Upper lobe of left lung (tissue), 6 donors: ENCODE results near the gene MACROD1. TPM values are rescaled to one million over a fixed set of nuclear protein-coding genes. Genes with fewer than 3 reads are reported as not detected.

Experiments used
- ATAC-seq, 2 donors: fragments of 200-7000 bp; cut with Tn5 transposase; one replicate each; pipeline ENCODE4 v1.9.1; 2022; ENCODE audit warnings: mild to moderate bottlenecking in 2 of 2, moderate library complexity in 2 of 2; ENCODE audit not compliant: low FRiP score in 2 of 2
- DNase-seq, 2 donors: peaks; one replicate each; pipeline ENCODE4 v3.0.0-alpha.2; 2019 to 2020
- H3K27ac ChIP-seq, 4 donors: fragments of 200-600 bp; sonication (generic); one replicate each; pipeline ENCODE4 v1.5.1; 2016 to 2019
- H3K27me3 ChIP-seq, 4 donors: fragments of 200-600 bp; sonication (generic); one replicate each; pipeline ENCODE4 v1.5.1; 2017 to 2019
- H3K36me3 ChIP-seq, 4 donors: fragments of 200-600 bp; sonication (generic); one replicate each; pipeline ENCODE4 v1.5.1; 2016 to 2019
- H3K4me1 ChIP-seq, 4 donors: fragments of 200-600 bp; sonication (generic); one replicate each; pipeline ENCODE4 v1.5.1; 2018 to 2019
- H3K4me3 ChIP-seq, 4 donors: fragments of 200-600 bp; sonication (generic); one replicate each; pipeline ENCODE4 v1.5.1; 2017 to 2019; ENCODE audit warnings: mild to moderate bottlenecking in 2 of 4, moderate library complexity in 1 of 4
- H3K9me3 ChIP-seq, 4 donors: fragments of 200-600 bp; sonication (generic); one replicate each; pipeline ENCODE4 v1.5.1; 2018 to 2019
- CTCF ChIP-seq, 6 experiments: fragments of 450-650 bp in 4 of 6; fragments of 200-600 bp in 2 of 6; sonication (generic) in 2 of 6; IDR thresholded peaks; one replicate each; pipeline ENCODE4 v1.5.1; 2016 to 2019; ENCODE audit warnings: antibody characterized with exemption in 6 of 6
- EP300 ChIP-seq, 4 donors: sonication (generic); formaldehyde crosslinking; IDR thresholded peaks; one replicate each; pipeline ENCODE4 v1.5.1; 2017; ENCODE audit warnings: antibody characterized with exemption in 4 of 4, control low read depth in 2 of 4
- POLR2A ChIP-seq, 4 donors: fragments of 450-650 bp; IDR thresholded peaks; one replicate each; pipeline ENCODE4 v1.5.1; 2016 to 2017; ENCODE audit warnings: antibody characterized with exemption in 4 of 4, mild to moderate bottlenecking in 2 of 4
- POLR2AphosphoS5 ChIP-seq, 2 donors: sonication (generic); formaldehyde crosslinking; IDR thresholded peaks; one replicate each; pipeline ENCODE4 v1.5.1; 2017; ENCODE audit warnings: antibody characterized with exemption in 2 of 2
- WGBS, 2 donors: methylation state at CpG; one replicate each; pipeline ENCODE4 v1.1.5; 2017 to 2018; 5-methylcytosine and 5-hydroxymethylcytosine counted together
- total RNA-seq, 6 donors: library from RNA; depleted of rRNA in 4 of 6; stranded (reverse); fragments of >200 nt in 4 of 6; gene quantifications; one replicate each; pipeline versions ENCODE4 v1.1.0 to v1.2.1, GENCODE V29; 2016 to 2021
- donor health status: DM: no; HTN: no; CAD: no; lungs with moderate emphysema.
- donor health status: DM: no; HTN: yes; CAD: no; lungs with severe emphysema.

The MACROD1 gene
- total RNA-seq, 6 donors from 2014 or later = 16.7 to 59.7 (median 33.5) TPM

GRCh38 chr11:64032050-64032449 lies 133.9 kb downstream of the MACROD1 start:
- Histone ChIP-seq H3K4me3 (no peak overlapping the region), H3K9me3 (no peaks in the 10 kb centered on the region), H3K36me3 (no peaks in the 10 kb centered on the region), H3K27ac (no peak overlapping the region), H3K4me1 (peaks cover 22 to 32% (median 27%) of the 10 kb centered on the region in 4 donors), H3K27me3 (peaks cover 0 to 32% (median 16%) of the 10 kb centered on the region in 4 donors)
- no peak for DNase-seq
- 72 to 82% methylated on average over 2 to 4 of the region's 4 CpGs for WGBS, 2 donors
- ATAC-seq = no peak
- TF ChIP-seq EP300 (IDR thresholded peaks at IDR 0.05) (no peak), POLR2A (IDR thresholded peaks at IDR 0.05) (no peak), CTCF (IDR thresholded peaks at IDR 0.05) (no peak), POLR2AphosphoS5 (IDR thresholded peaks at IDR 0.05) (no peak)

- Histone ChIP-seq H3K4me1 (peaks cover 13 to 22% (median 18%) of the 10 kb centered on the region in 4 donors), H3K27ac (no peak overlapping the region), H3K27me3 (peaks cover 0 to 21% (median 8%) of the 10 kb centered on the region in 4 donors), H3K9me3 (no peaks in the 10 kb centered on the region), H3K4me3 (no peak overlapping the region), H3K36me3 (no peaks in the 10 kb centered on the region)
- ATAC-seq (no peak), DNase-seq (peak in 1 of 2 donors; percentile 33)
- TF ChIP-seq CTCF (IDR thresholded peaks at IDR 0.05) = no peak
- whole genome bisulfite sequencing, 2 donors = 83 to 93% methylated on average over 3 of the region's 3 CpGs
Measured at GRCh38 chr11:64031001-64031400, 134.9 kb downstream of the MACROD1 start.

GRCh38 chr11:64029773-64030172 lies 136.1 kb downstream of the MACROD1 start:
- peaks cover 0 to 11% (median 3%) of the 10 kb centered on the region in 4 donors for H3K27me3 ChIP-seq
- no peak overlapping the region for H3K4me3 ChIP-seq
- no peaks in the 10 kb centered on the region for H3K9me3 ChIP-seq
- H3K27ac ChIP-seq = no peak overlapping the region
- TF ChIP-seq POLR2AphosphoS5 (IDR thresholded peaks at IDR 0.05) (no peak), CTCF (IDR thresholded peaks at IDR 0.05) (no peak), POLR2A (IDR thresholded peaks at IDR 0.05) (no peak), EP300 (IDR thresholded peaks at IDR 0.05) (no peak)
- peaks cover 7 to 12% (median 11%) of the 10 kb centered on the region in 4 donors for H3K4me1 ChIP-seq
- 78% methylated on average over 4 to 8 of the region's 8 CpGs for WGBS, 2 donors
- H3K36me3 ChIP-seq = no peaks in the 10 kb centered on the region
- DNase-seq (peak in 1 of 2 donors; percentile 34), ATAC-seq (no peak)

- TF ChIP-seq POLR2A (IDR thresholded peaks at IDR 0.05) (no peak), EP300 (IDR thresholded peaks at IDR 0.05) (no peak), POLR2AphosphoS5 (IDR thresholded peaks at IDR 0.05) (no peak), CTCF (IDR thresholded peaks at IDR 0.05) (no peak)
- H3K27ac ChIP-seq = no peak overlapping the region
- ATAC-seq (peak in 1 of 2 donors; percentile 9), DNase-seq (peak in 1 of 2 donors; percentile 80)
- peaks cover 7 to 12% (median 11%) of the 10 kb centered on the region in 4 donors for H3K4me1 ChIP-seq
- WGBS, 2 donors = 5 to 16% methylated on average over 7 to 18 of the region's 22 CpGs
- H3K4me3 ChIP-seq = peak overlapping the region in 1 of 4 donors; percentile 13
- peaks cover 0 to 6% (median 0%) of the 10 kb centered on the region in 4 donors for H3K27me3 ChIP-seq
- no peaks in the 10 kb centered on the region for H3K36me3 ChIP-seq
- no peaks in the 10 kb centered on the region for H3K9me3 ChIP-seq
Measured at GRCh38 chr11:64028398-64029115, 137.4 kb downstream of the MACROD1 start.
